Skin of body (tissue), 2 donors: ENCODE results near the gene HSD17B14. TPM values are rescaled to one million over a fixed set of nuclear protein-coding genes. Genes with fewer than 3 reads are reported as not detected.

Source experiments
- DNase-seq: peaks from one replicate; lab custom pipeline; 2025; lab: John Stamatoyannopoulos, UW
- total RNA-seq: library from RNA; depleted of rRNA; stranded (reverse); fragments of >200 nt; gene quantifications from one replicate; pipeline ENCODE4 v1.2.3, GENCODE V29; 2014

The HSD17B14 gene
- total RNA-seq, 1 donor from 2014 or later = 3.4 TPM

- no peak for DNase-seq
Observed at GRCh38 chr19:48830965-48831364, 5.3 kb downstream of the HSD17B14 start.

- no peak for DNase-seq
Observed at GRCh38 chr19:48830088-48830487, 6.2 kb downstream of the HSD17B14 start.

GRCh38 chr19:48826606-48827020, 9.7 kb downstream of the HSD17B14 start:
- DNase-seq = no peak

- DNase-seq = no peak
Observed at GRCh38 chr19:48822514-48822913, 13.8 kb downstream of the HSD17B14 start.

GRCh38 chr19:48821633-48822032, 14.7 kb downstream of the HSD17B14 start:
- no peak for DNase-seq

GRCh38 chr19:48819366-48819816, 16.9 kb downstream of the HSD17B14 start:
- peak; percentile 20 for DNase-seq

- DNase-seq = no peak
Observed at GRCh38 chr19:48818234-48818820, 18.0 kb downstream of the HSD17B14 start.

GRCh38 chr19:48817585-48818124, 18.6 kb downstream of the HSD17B14 start:
- DNase-seq = no peak

GRCh38 chr19:48815870-48816501, 20.3 kb downstream of the HSD17B14 start:
- no peak for DNase-seq

- no peak for DNase-seq
Observed at GRCh38 chr19:48814895-48815294, 21.4 kb downstream of the HSD17B14 start.

- DNase-seq = no peak
Observed at GRCh38 chr19:48813123-48813913, 23.0 kb downstream of the HSD17B14 start.

- peak; percentile 49 for DNase-seq
Observed at GRCh38 chr19:48812094-48812929, 24.0 kb downstream of the HSD17B14 start.

GRCh38 chr19:48810151-48810550, 26.1 kb downstream of the HSD17B14 start:
- DNase-seq = no peak

GRCh38 chr19:48807590-48808308, 28.5 kb downstream of the HSD17B14 start:
- no peak for DNase-seq

- DNase-seq = no peak
Observed at GRCh38 chr19:48806818-48807589, 29.3 kb downstream of the HSD17B14 start.

- no peak for DNase-seq
Observed at GRCh38 chr19:48806518-48806817, 29.8 kb downstream of the HSD17B14 start.

- DNase-seq = no peak
Observed at GRCh38 chr19:48805452-48805851, 30.8 kb downstream of the HSD17B14 start.

- no peak for DNase-seq
Observed at GRCh38 chr19:48804496-48804895, 31.8 kb downstream of the HSD17B14 start.

- DNase-seq = no peak
Observed at GRCh38 chr19:48802623-48803022, 33.7 kb downstream of the HSD17B14 start.
